NCI-H128 (cell line): Measurements from ENCODE around the gene CMC4.
A peak's percentile ranks its signal among the peaks of the same experiment; 100 is the strongest.

Experiments used
- DNase-seq: peaks from one replicate; lab custom pipeline; 2025; ENCODE audit not compliant: unreplicated experiment; lab: John Stamatoyannopoulos, UW

The CMC4 gene

GRCh38 chrX:155054255-155054654 lies 16.7 kb downstream of the CMC4 start:
- DNase-seq, result no peak

GRCh38 chrX:155053656-155054055 lies 17.3 kb downstream of the CMC4 start:
- DNase-seq, result no peak

GRCh38 chrX:155052738-155053498 lies 18.0 kb downstream of the CMC4 start:
- DNase-seq, result no peak

- DNase-seq, result no peak
Observed at GRCh38 chrX:155048977-155049619, 21.8 kb downstream of the CMC4 start.

- no peak for DNase-seq
Observed at GRCh38 chrX:155046811-155047528, 24.0 kb downstream of the CMC4 start.

- no peak for DNase-seq
Observed at GRCh38 chrX:155046129-155046810, 24.7 kb downstream of the CMC4 start.

GRCh38 chrX:155035688-155036087 lies 35.2 kb downstream of the CMC4 start:
- DNase-seq, result no peak

GRCh38 chrX:155031657-155032056 lies 39.3 kb downstream of the CMC4 start:
- no peak for DNase-seq

GRCh38 chrX:155028877-155029291 lies 42.1 kb downstream of the CMC4 start:
- DNase-seq, result no peak

- no peak for DNase-seq
Observed at GRCh38 chrX:155028129-155028528, 42.8 kb downstream of the CMC4 start.

- DNase-seq, result peak; percentile 4
Observed at GRCh38 chrX:155027509-155028066, 43.3 kb downstream of the CMC4 start.

- peak; percentile 91 for DNase-seq
Observed at GRCh38 chrX:155026727-155027508, 44.0 kb downstream of the CMC4 start, which contains the start of gene FUNDC2. FUNDC2 (plus strand) TSS chrX:155026844; CDS start chrX:155026939, 95 bp downstream.

GRCh38 chrX:155026420-155026726 lies 44.6 kb downstream of the CMC4 start:
- no peak for DNase-seq

GRCh38 chrX:155023907-155024833 lies 46.8 kb downstream of the CMC4 start:
- no peak for DNase-seq

GRCh38 chrX:155022585-155022984 lies 48.4 kb downstream of the CMC4 start, which contains the start of gene F8:
F8 (minus strand) TSS chrX:155022723; CDS start chrX:155022552, 171 bp downstream.
- no peak for DNase-seq

- DNase-seq, result no peak
Observed at GRCh38 chrX:155020591-155020990, 50.3 kb downstream of the CMC4 start.
